GM21529 (cell line): ENCODE measurements around the gene P2RX3.

Source experiments
- ATAC-seq: cut with Tn5 transposase; IDR thresholded peaks from one replicate; pipeline ENCODE4 v1.9.1; 2021; ENCODE audit not compliant: unreplicated experiment

P2RX3 gene

GRCh38 chr11:57368845-57369232 is 30.7 kb downstream of the P2RX3 start:
- ATAC-seq: no peak

- no peak for ATAC-seq
Measured at GRCh38 chr11:57370251-57370650, 32.1 kb downstream of the P2RX3 start.

GRCh38 chr11:57370941-57371340 is 32.8 kb downstream of the P2RX3 start:
- no peak for ATAC-seq

- no peak for ATAC-seq
Measured at GRCh38 chr11:57373146-57373545, 35.0 kb downstream of the P2RX3 start.

- ATAC-seq: no peak
Measured at GRCh38 chr11:57374966-57375365, 36.8 kb downstream of the P2RX3 start.

GRCh38 chr11:57375490-57375889 is 37.3 kb downstream of the P2RX3 start:
- ATAC-seq: no peak

GRCh38 chr11:57376095-57377090 is 38.2 kb downstream of the P2RX3 start:
- no peak for ATAC-seq

GRCh38 chr11:57377107-57377506 is 39.0 kb downstream of the P2RX3 start:
- no peak for ATAC-seq

- no peak for ATAC-seq
Measured at GRCh38 chr11:57378186-57378585, 40.0 kb downstream of the P2RX3 start.

- no peak for ATAC-seq
Measured at GRCh38 chr11:57379732-57380131, 41.6 kb downstream of the P2RX3 start.

- ATAC-seq: no peak
Measured at GRCh38 chr11:57380975-57381374, 42.8 kb downstream of the P2RX3 start, which contains the start of gene PRG3. TSS of gene PRG3 (minus strand) at chr11:57381150. CDS start at chr11:57380708, 442 bp downstream.

- ATAC-seq: no peak
Measured at GRCh38 chr11:57386178-57386940, 48.2 kb downstream of the P2RX3 start.

- no peak for ATAC-seq
Measured at GRCh38 chr11:57387289-57388030, 49.3 kb downstream of the P2RX3 start.

- ATAC-seq: no peak
Measured at GRCh38 chr11:57390535-57390934, 52.4 kb downstream of the P2RX3 start, which contains the start of gene PRG2. TSS of gene PRG2 (minus strand) at chr11:57390650. CDS start at chr11:57389944, 706 bp downstream.

GRCh38 chr11:57391111-57391510 is 53.0 kb downstream of the P2RX3 start:
- no peak for ATAC-seq

GRCh38 chr11:57391539-57391938 is 53.4 kb downstream of the P2RX3 start:
- no peak for ATAC-seq

- no peak for ATAC-seq
Measured at GRCh38 chr11:57392066-57392762, 54.1 kb downstream of the P2RX3 start.

- ATAC-seq: no peak
Measured at GRCh38 chr11:57392763-57393105, 54.6 kb downstream of the P2RX3 start.

- ATAC-seq: no peak
Measured at GRCh38 chr11:57394203-57394965, 56.2 kb downstream of the P2RX3 start.
